Adrenal gland (tissue), 12 donors: Measurements from ENCODE around the gene CMPK2. TPM values are rescaled to one million over a fixed set of nuclear protein-coding genes. Genes with fewer than 3 reads are reported as not detected.

Source experiments
- DNase-seq, 7 donors: peaks; one replicate each; pipeline ENCODE4 v3.0.0-alpha.2; 2019 to 2020
- H3K27ac ChIP-seq, 5 donors: fragments of 200-600 bp; sonication (generic) in 4 of 5; 1 replicate in 3 of 5; 2 replicates in 2 of 5; pipeline versions ENCODE4 v1.5.1 to v1.8.0; 2016 to 2020; ENCODE audit warnings: mild to moderate bottlenecking in 1 of 5
- H3K27me3 ChIP-seq: fragments of 200-600 bp; 2 replicates; pipeline ENCODE4 v1.8.0; 2021
- H3K36me3 ChIP-seq, 2 donors: fragments of 200-600 bp; replicated peaks in 1 of 2; 1 replicate in 1 of 2; 2 replicates in 1 of 2; pipeline versions ENCODE4 v1.5.1 to v1.8.0; 2018 to 2022
- H3K4me1 ChIP-seq, 2 donors: fragments of 200-600 bp; replicated peaks in 1 of 2; 1 replicate in 1 of 2; 2 replicates in 1 of 2; pipeline versions ENCODE4 v1.5.1 to v1.8.0; 2018 to 2021
- H3K4me3 ChIP-seq, 4 donors: fragments of 200-600 bp; sonication (generic) in 3 of 4; one replicate each; pipeline ENCODE4 v1.5.1; 2016 to 2018
- H3K9me3 ChIP-seq, 3 donors: fragments of 200-600 bp; sonication (generic) in 1 of 3; replicated peaks in 1 of 3; 1 replicate in 2 of 3; 2 replicates in 1 of 3; pipeline versions ENCODE4 v1.5.1 to v1.8.0; 2016 to 2021
- CTCF ChIP-seq, 6 experiments: fragments of 450-650 bp in 4 of 6; fragments of 200-600 bp in 2 of 6; sonication (generic) in 1 of 6; IDR thresholded peaks; 1 replicate in 5 of 6; 2 replicates in 1 of 6; pipeline versions ENCODE4 v1.5.1 to v1.8.0; 2016 to 2021; ENCODE audit warnings: antibody characterized with exemption in 6 of 6, mild to moderate bottlenecking in 2 of 6, moderate library complexity in 1 of 6
- POLR2A ChIP-seq, 2 donors: fragments of 450-650 bp; IDR thresholded peaks; one replicate each; pipeline ENCODE4 v1.6.1; 2017; ENCODE audit warnings: antibody characterized with exemption in 2 of 2, mild to moderate bottlenecking in 2 of 2, moderate library complexity in 1 of 2
- WGBS, 4 donors: extraction: QIAGEN DNeasy Blood & Tissue Kit in 2 of 4; methylation state at CpG; one replicate each; pipeline versions ENCODE4 v1.1.5 to v1.1.7; 2013 to 2017; 5-methylcytosine and 5-hydroxymethylcytosine counted together
- intact Hi-C, 2 donors: fragments of 100-400 bp; cut with DNase I; formaldehyde crosslinking; loops; one replicate each; pipeline versions ENCODE4 v1.14.1 to v1.15.0; 2022 to 2023
- polyA plus RNA-seq, 3 donors: library from polyadenylated mRNA; stranded (reverse); fragments of 200-250 nt in 2 of 3; fragments of 350-450 nt in 1 of 3; fragmentation: Illumina TruSeq in 1 of 3; extraction: RNeasy Lipid Tissue Mini Kit (QIAGEN cat#74804) in 1 of 3; gene quantifications; one replicate each; pipeline ENCODE4 v1.2.3, GENCODE V29; 2013 to 2014
- total RNA-seq, 9 donors: library from RNA; depleted of rRNA in 4 of 9; stranded (reverse); fragments of >200 nt in 4 of 9; fragments of 120-200 nt in 1 of 9; fragmentation: NEBNext Ultra II Directional in 1 of 9; extraction: Animal tissue kit (Norgen Biotek cat#: 25700) in 1 of 9; gene quantifications; one replicate each; pipeline versions ENCODE4 v1.1.0 to v1.2.4, GENCODE V29; 2013 to 2023
- donor health status: healthy with polysubstance abuse.
- donor health status: Bipolar disorder and iron deficiency.
- donor health status: DM: yes; HTN: yes; CAD: no.
- donor health status: DM: no; HTN: no; CAD: no.
- donor health status: DM: no; HTN: no; CAD: no.
- donor health status: DM: yes; HTN: yes; CAD: no.

The CMPK2 gene
- total and polyA plus RNA-seq, 12 donors, result 2.4 to 18.8 (median 6.2) TPM

- no peak for DNase-seq
- H3K27ac ChIP-seq, result no peak overlapping the region
- no peaks in the 10 kb centered on the region for H3K36me3 ChIP-seq
- TF ChIP-seq CTCF (IDR thresholded peaks at IDR 0.05) (no peak), POLR2A (IDR thresholded peaks at IDR 0.05) (no peak)
- peaks cover 0 to 24% of the 10 kb centered on the region in 2 donors for H3K4me1 ChIP-seq
- no peak overlapping the region for H3K4me3 ChIP-seq
- H3K27me3 ChIP-seq, result no peaks in the 10 kb centered on the region
- WGBS, 4 donors, result 75 to 87% (median 83%) methylated on average over 1 of the region's 1 CpG
- intact Hi-C loops, result no loop called here
- no peaks in the 10 kb centered on the region for H3K9me3 ChIP-seq
Observed at GRCh38 chr2:6876309-6876708, 10.6 kb upstream of the CMPK2 start.

- H3K36me3 ChIP-seq, result no peaks in the 10 kb centered on the region
- H3K4me1 ChIP-seq, result peaks cover 0 to 20% of the 10 kb centered on the region in 2 donors
- DNase-seq, result no peak
- no peak overlapping the region for H3K4me3 ChIP-seq
- TF ChIP-seq CTCF (IDR thresholded peaks at IDR 0.05) (no peak), POLR2A (IDR thresholded peaks at IDR 0.05) (no peak)
- H3K9me3 ChIP-seq, result no peaks in the 10 kb centered on the region
- intact Hi-C loops, result no loop called here
- WGBS, 4 donors, result 86 to 100% (median 96%) methylated on average over 3 of the region's 3 CpGs
- no peaks in the 10 kb centered on the region for H3K27me3 ChIP-seq
- no peak overlapping the region for H3K27ac ChIP-seq
Observed at GRCh38 chr2:6874032-6874431, 8.3 kb upstream of the CMPK2 start.

- DNase-seq, result no peak
- intact Hi-C loops, result no loop called here
- TF ChIP-seq POLR2A (IDR thresholded peaks at IDR 0.05), result no peak
- no peak for TF ChIP-seq CTCF (IDR thresholded peaks at IDR 0.05)
- peaks cover 0 to 9% of the 10 kb centered on the region in 2 donors for H3K4me1 ChIP-seq
- WGBS, 4 donors, result 84 to 88% (median 86%) methylated on average over 2 of the region's 2 CpGs
- H3K4me3 ChIP-seq, result no peak overlapping the region
- no peaks in the 10 kb centered on the region for H3K27me3 ChIP-seq
- H3K27ac ChIP-seq, result no peak overlapping the region
- no peaks in the 10 kb centered on the region for H3K36me3 ChIP-seq
- no peaks in the 10 kb centered on the region for H3K9me3 ChIP-seq
Observed at GRCh38 chr2:6872394-6872793, 6.7 kb upstream of the CMPK2 start.

GRCh38 chr2:6866982-6867381, 1.3 kb upstream of the CMPK2 start:
- H3K27me3 ChIP-seq, result no peaks in the 10 kb centered on the region
- no peak for DNase-seq
- 88 to 93% (median 89%) methylated on average over 7 of the region's 7 CpGs for WGBS, 4 donors
- H3K27ac ChIP-seq, result no peak overlapping the region
- peaks cover 5 to 16% of the 10 kb centered on the region in 2 donors for H3K4me1 ChIP-seq
- intact Hi-C loops, result no loop called here
- H3K36me3 ChIP-seq, result no peaks in the 10 kb centered on the region
- no peaks in the 10 kb centered on the region for H3K9me3 ChIP-seq
- H3K4me3 ChIP-seq, result no peak overlapping the region
- TF ChIP-seq POLR2A (IDR thresholded peaks at IDR 0.05) (no peak), CTCF (IDR thresholded peaks at IDR 0.05) (no peak)
